Hepatocyte (in vitro differentiated cells): ENCODE data around the gene BMP10.

Experiments used
- CTCF ChIP-seq: fragments of 200-600 bp; sonication (generic); IDR thresholded peaks from 2 replicates; pipeline ENCODE4 v1.5.1; 2016; ENCODE audit warnings: antibody characterized with exemption, mild to moderate bottlenecking; ENCODE audit not compliant: poor library complexity
- EZH2 ChIP-seq: fragments of 200-600 bp; sonication (generic); IDR thresholded peaks from 2 replicates; pipeline ENCODE4 v1.6.1; 2016; ENCODE audit warnings: antibody characterized with exemption, mild to moderate bottlenecking, borderline replicate concordance

- TF ChIP-seq CTCF (no peak), EZH2 (no peak)
Measured at GRCh38 chr2:68901199-68901514, 30.0 kb upstream of the BMP10 start.
